ENCODE measurements around the gene S100A8. TPM values are rescaled to one million over a fixed set of nuclear protein-coding genes. Genes with fewer than 3 reads are reported as not detected.

Gene S100A8
- polyA plus RNA-seq, 1 donor (not counting 4 experiments of a cell fraction or from before 2014, with no cell fraction given) = 403 TPM

GRCh38 chr1:153430166-153430553 lies 39.3 kb upstream of the S100A8 start:
- DNase-seq (ENCODE audit: low read depth, low spot score) (no peak), FAIRE-seq (no peak)
- TF ChIP-seq CTCF (optimal IDR thresholded peaks at IDR 0.05 in 1 of 3, IDR thresholded peaks at IDR 0.05 in 1 of 3, conservative IDR thresholded peaks at IDR 0.05 in 1 of 3; ENCODE audit: extremely low read depth in 1 of 3, insufficient read depth in 2 of 3, low read length in 3 of 3) (no peak), EZH2 (IDR thresholded peaks at IDR 0.05; ENCODE audit: low read length) (no peak)
- Histone ChIP-seq H3K9me3 (ENCODE audit: control insufficient read depth, low read depth, low read length) (no peaks in the 10 kb centered on the region), H3K27me3 (ENCODE audit: control insufficient read depth, extremely low read depth, insufficient read depth, low read length) (peaks cover 13% of the 10 kb centered on the region), H4K20me1 (ENCODE audit: control insufficient read depth, extremely low read depth, insufficient read depth, low read length) (no peaks in the 10 kb centered on the region), H2AFZ (ENCODE audit: control insufficient read depth, low read length) (no peak overlapping the region), H3K9me1 (ENCODE audit: control insufficient read depth, extremely low read depth, insufficient read depth, low read length) (no peaks in the 10 kb centered on the region), H3K79me2 (ENCODE audit: control insufficient read depth, insufficient read depth, low read length) (no peaks in the 10 kb centered on the region), H3K27ac (ENCODE audit: control insufficient read depth, insufficient read depth, low read length) (no peak overlapping the region), H3K4me2 (ENCODE audit: control insufficient read depth, extremely low read depth, insufficient read depth, low read depth, low read length) (no peak overlapping the region), H3K9ac (ENCODE audit: control insufficient read depth, extremely low read depth, insufficient read depth, low read length) (no peak overlapping the region), H3K4me1 (ENCODE audit: control insufficient read depth, extremely low read depth, insufficient read depth, low read length) (peaks cover 7% of the 10 kb centered on the region), H3K4me3 (ENCODE audit: control insufficient read depth in 2 of 3, extremely low read depth in 1 of 3, insufficient read depth in 2 of 3, low read depth in 1 of 3, low read length in 3 of 3) (no peak overlapping the region), H3K36me3 (ENCODE audit: control insufficient read depth in 2 of 2, extremely low read depth in 1 of 2, insufficient read depth in 2 of 2, low read length in 2 of 2) (no peaks in the 10 kb centered on the region)
- dilution Hi-C loops (cut with MboI; ENCODE audit: extremely low pct_ligation_motif_present, low sequenced_read_pairs) = no loop called here

GRCh38 chr1:153429266-153430165 lies 38.6 kb upstream of the S100A8 start:
- H3K27ac ChIP-seq (ENCODE audit: control insufficient read depth, insufficient read depth, low read length) = no peak overlapping the region
- H3K4me3 ChIP-seq (ENCODE audit: control insufficient read depth in 2 of 3, extremely low read depth in 1 of 3, insufficient read depth in 2 of 3, low read depth in 1 of 3, low read length in 3 of 3) = no peak overlapping the region
- dilution Hi-C loops (cut with MboI; ENCODE audit: extremely low pct_ligation_motif_present, low sequenced_read_pairs) = no loop called here
- TF ChIP-seq CTCF (optimal IDR thresholded peaks at IDR 0.05 in 1 of 3, IDR thresholded peaks at IDR 0.05 in 1 of 3, conservative IDR thresholded peaks at IDR 0.05 in 1 of 3; ENCODE audit: extremely low read depth in 1 of 3, insufficient read depth in 2 of 3, low read length in 3 of 3) (no peak), EZH2 (IDR thresholded peaks at IDR 0.05; ENCODE audit: low read length) (no peak)
- H3K27me3 ChIP-seq (ENCODE audit: control insufficient read depth, extremely low read depth, insufficient read depth, low read length) = peaks cover 13% of the 10 kb centered on the region
- H3K4me2 ChIP-seq (ENCODE audit: control insufficient read depth, extremely low read depth, insufficient read depth, low read depth, low read length) = no peak overlapping the region
- H3K36me3 ChIP-seq (ENCODE audit: control insufficient read depth in 2 of 2, extremely low read depth in 1 of 2, insufficient read depth in 2 of 2, low read length in 2 of 2) = no peaks in the 10 kb centered on the region
- H2AFZ ChIP-seq (ENCODE audit: control insufficient read depth, low read length) = no peak overlapping the region
- H3K9ac ChIP-seq (ENCODE audit: control insufficient read depth, extremely low read depth, insufficient read depth, low read length) = no peak overlapping the region
- H3K4me1 ChIP-seq (ENCODE audit: control insufficient read depth, extremely low read depth, insufficient read depth, low read length) = peaks cover 7% of the 10 kb centered on the region
- no peaks in the 10 kb centered on the region for H4K20me1 ChIP-seq (ENCODE audit: control insufficient read depth, extremely low read depth, insufficient read depth, low read length)
- no peaks in the 10 kb centered on the region for H3K79me2 ChIP-seq (ENCODE audit: control insufficient read depth, insufficient read depth, low read length)
- no peaks in the 10 kb centered on the region for H3K9me3 ChIP-seq (ENCODE audit: control insufficient read depth, low read depth, low read length)
- FAIRE-seq (peak; percentile 56), DNase-seq (ENCODE audit: low read depth, low spot score) (no peak)
- H3K9me1 ChIP-seq (ENCODE audit: control insufficient read depth, extremely low read depth, insufficient read depth, low read length) = no peaks in the 10 kb centered on the region

Measured in keratinocyte (primary cell).